DND-41 (cell line): ENCODE results near the gene RAB26.
"Not testable (repeated sequence)": the region's sequence is repeated elsewhere in the genome, so short reads cannot be mapped to it uniquely, and the experiment has no call there.

Experiments used
- CTCF ChIP-seq: IDR thresholded peaks from 2 replicates; pipeline ENCODE4 v1.5.1; 2012; ENCODE audit warnings: borderline replicate concordance, low read length, moderate library complexity, mild to moderate bottlenecking; ENCODE audit not compliant: poor library complexity, severe bottlenecking; ENCODE audit errors: extremely low read depth
- EZH2 ChIP-seq: IDR thresholded peaks from 3 replicates; pipeline ENCODE4 v1.6.1; 2012; ENCODE audit warnings: borderline replicate concordance, low read depth, mild to moderate bottlenecking, moderate library complexity, low read length, inconsistent platforms; ENCODE audit not compliant: severe bottlenecking

- not testable (repeated sequence) for TF ChIP-seq CTCF, EZH2
These were observed 22.8 kb upstream of the RAB26 start for GRCh38 chr16:2125609-2126008.
